Measurements from ENCODE around the gene PLEKHG4.

Gene PLEKHG4

GRCh38 chr16:67260426-67261063, 18.8 kb upstream of the PLEKHG4 start:
- no peak for DNase-seq (ENCODE audit: low read depth)

- no peak for DNase-seq (ENCODE audit: low read depth)
Measured at GRCh38 chr16:67263201-67263600, 16.1 kb upstream of the PLEKHG4 start.

DNA sequence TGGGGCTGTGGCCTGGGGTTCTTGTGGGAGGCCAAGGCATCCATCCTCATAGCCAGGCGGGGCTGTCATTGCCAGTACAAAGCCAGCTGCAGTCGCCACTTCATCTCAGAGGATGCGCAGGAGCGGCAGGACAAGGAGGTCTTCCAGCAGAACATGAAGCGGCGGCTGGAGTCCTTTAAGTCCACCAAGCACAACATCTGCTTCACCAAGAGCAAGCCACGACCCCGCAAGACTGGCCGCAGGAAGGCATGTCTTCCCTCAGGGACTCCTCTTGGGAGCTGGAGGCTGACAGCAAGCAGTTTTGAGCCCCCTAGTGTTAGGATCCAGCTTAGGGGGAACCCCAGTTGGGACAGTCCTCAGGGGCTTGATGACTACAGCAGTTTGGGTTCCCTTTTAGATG, 15.1 kb upstream of the PLEKHG4 start:
- DNase-seq (ENCODE audit: low read depth): no peak

GRCh38 chr16:67264866-67265265, 14.5 kb upstream of the PLEKHG4 start:
- no peak for DNase-seq (ENCODE audit: low read depth)

- no peak for DNase-seq (ENCODE audit: low read depth)
Measured at GRCh38 chr16:67265834-67266233, 13.5 kb upstream of the PLEKHG4 start.

DNA sequence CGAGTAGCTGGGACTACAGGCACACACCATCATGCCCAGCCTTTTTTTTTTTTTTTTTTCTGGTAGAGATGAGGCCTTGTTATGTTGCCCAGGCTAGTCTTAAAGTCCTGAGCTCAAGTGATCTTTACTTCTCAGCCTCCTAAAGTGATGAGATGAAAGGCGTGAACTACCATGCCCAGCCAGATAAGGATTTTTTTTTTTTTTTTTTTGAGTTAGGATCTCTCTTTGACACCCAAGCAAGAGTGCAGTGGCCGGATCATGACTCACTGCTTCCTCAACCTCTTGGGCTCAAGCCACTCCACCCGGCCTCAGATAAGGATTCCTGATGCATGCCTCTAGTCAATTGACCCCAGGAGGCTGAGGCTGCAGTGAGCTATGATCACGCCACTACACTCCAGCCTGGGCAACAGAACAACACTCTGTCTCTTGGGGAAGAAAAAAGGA, 11.2 kb upstream of the PLEKHG4 start:
- no peak for DNase-seq (ENCODE audit: low read depth)

GRCh38 chr16:67269766-67270165, 9.6 kb upstream of the PLEKHG4 start:
- no peak for DNase-seq (ENCODE audit: low read depth)

DNA sequence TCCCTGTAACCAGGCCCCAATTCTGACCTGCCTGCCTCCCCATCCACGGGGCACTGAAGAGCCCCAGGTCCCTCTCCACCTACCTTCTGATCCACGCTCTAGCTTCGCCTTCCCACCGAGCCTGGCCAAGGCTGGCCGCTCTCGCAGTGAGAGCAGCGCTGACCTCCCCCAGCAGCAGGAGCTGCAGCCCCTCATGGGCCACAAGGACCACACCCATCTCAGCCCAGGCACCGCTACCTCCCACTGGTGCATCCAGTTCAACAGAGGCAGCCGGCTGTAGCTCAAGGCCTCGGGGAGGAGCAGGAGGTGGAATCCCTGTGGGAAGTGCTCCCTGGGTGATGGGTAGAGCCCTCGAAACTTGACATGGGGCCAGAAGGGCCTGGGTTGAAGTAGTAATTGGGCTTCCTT, 8.4 kb upstream of the PLEKHG4 start:
- no peak for DNase-seq (ENCODE audit: low read depth)

- DNase-seq (ENCODE audit: low read depth): no peak
Measured at GRCh38 chr16:67271446-67271845, 7.9 kb upstream of the PLEKHG4 start.

DNA sequence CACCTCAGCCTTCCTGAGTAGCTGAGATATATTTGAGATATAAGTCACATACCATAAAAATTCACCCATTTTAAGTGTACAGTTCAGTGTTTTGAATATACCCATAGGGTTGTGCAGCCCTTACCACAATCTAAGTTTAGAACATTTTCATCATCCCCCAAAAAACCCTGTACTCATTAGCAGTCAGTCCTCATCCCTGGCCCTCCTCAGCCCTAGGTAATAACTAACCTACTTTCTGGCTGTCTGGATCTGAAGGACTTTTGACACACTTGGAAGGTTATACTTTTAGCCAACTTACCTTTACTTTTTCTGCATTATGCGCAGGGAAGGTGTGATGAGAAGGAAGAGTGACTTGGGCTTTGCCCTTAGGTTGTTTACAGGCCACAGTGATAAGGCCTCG, 4.0 kb upstream of the PLEKHG4 start:
- no peak for DNase-seq (ENCODE audit: low read depth)

- peak; percentile 97 for DNase-seq (ENCODE audit: low read depth)
Measured at GRCh38 chr16:67277294-67277998, 1.9 kb upstream of the PLEKHG4 start.

- DNase-seq (ENCODE audit: low read depth): no peak
Measured at GRCh38 chr16:67277999-67278772, 1.1 kb upstream of the PLEKHG4 start.

DNA sequence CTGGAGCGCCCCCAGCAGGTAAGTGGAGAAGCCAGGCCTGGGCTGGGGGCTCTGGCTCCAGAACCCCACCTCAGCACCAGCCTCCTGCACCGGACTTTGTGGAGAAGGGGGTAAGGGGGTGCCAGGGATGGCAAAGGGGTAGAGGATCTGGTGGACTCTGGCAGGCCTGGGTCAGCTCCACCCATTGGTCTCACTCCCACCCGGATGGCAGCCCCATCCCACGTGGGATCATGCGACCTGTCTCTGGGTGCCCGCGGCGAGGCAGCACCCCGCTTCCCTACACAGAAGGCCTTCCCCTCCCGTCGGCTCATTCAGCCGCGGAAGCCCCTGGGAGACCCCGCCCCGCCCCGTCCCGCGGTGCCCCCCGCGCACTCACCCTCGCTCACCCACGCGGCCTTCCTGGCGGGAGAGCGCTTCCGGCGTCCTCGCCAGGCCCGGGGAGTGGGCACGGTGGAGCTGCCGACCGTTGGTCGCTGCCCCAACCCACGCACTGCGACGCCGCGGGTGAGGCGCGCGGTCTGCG, 498 bp upstream of the PLEKHG4 start:
- DNase-seq (ENCODE audit: low read depth): no peak

DNA sequence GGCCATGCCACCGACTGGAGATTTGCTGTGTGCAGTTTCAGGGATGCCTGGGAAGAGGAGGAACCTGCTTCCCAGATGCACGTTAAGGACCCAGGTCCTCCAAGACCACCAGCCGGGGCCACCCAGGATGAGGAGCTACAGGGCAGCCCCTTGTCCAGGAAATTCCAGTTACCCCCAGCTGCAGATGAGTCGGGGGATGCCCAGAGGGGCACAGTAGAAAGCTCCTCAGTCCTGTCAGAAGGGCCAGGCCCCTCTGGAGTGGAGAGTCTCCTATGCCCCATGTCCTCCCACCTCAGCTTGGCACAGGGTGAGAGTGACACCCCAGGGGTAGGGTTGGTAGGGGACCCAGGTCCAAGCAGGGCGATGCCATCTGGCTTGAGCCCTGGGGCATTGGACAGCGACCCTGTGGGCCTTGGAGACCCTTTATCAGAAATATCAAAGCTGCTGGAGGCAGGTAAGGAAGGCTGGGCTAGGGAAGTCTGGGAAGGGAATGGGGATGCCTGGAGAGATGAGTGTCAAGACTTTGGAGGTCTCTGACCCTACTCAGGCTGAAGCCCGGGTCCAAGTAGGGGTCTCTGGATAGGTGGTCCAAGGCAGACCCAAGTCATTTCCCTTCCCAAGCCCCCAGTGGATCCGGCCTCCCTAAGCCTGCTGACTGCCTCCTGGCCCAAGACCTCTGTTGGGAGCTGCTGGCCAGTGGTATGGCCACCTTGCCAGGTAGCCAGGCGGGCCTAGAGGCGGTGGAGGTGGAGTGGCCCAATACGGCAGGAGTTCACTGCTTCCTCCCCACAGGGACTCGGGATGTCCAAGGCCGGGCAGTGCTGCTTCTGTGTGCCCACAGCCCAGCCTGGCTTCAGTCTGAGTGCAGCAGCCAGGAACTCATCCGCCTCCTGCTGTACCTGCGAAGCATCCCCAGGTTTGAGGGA, 1.0 kb downstream of the PLEKHG4 start:
- no peak for DNase-seq (ENCODE audit: low read depth)

DNA sequence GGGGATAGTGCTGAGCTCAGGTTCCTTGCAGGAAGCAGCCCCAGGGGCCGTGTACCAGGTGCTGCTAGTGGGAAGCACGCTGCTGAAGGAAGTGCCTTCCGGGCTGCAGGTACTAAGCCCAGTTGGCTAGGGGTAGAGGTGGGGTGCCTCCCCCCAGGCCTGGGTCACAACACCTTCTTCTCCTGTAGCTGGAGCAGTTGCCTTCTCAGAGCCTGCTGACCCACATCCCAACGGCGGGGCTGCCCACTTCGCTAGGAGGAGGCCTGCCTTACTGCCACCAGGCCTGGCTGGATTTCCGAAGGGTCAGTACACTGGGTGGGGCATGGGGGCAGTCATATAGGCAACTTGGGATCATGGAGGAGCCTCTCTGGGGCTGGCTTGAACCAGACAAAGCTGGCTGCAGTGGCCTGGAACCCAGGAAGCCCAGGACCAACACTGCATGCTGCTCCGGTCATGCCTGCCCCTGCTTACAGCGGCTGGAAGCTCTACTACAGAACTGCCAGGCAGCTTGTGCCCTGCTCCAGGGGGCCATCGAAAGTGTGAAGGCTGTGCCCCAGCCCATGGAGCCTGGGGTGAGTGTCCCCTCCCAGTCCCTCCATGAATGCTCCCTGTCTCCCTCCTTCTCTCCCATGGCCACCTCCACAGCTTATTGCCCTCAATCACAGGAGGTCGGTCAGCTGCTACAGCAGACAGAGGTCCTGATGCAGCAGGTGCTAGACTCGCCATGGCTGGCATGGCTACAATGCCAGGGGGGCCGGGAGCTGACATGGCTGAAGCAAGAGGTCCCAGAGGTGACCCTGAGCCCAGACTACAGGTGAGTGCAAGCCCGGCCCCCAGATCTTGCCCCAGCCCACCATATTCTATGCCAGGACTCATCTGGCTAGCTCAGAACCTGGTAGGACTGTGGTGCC, 2.5 kb downstream of the PLEKHG4 start:
- DNase-seq (ENCODE audit: low read depth): no peak

DNA sequence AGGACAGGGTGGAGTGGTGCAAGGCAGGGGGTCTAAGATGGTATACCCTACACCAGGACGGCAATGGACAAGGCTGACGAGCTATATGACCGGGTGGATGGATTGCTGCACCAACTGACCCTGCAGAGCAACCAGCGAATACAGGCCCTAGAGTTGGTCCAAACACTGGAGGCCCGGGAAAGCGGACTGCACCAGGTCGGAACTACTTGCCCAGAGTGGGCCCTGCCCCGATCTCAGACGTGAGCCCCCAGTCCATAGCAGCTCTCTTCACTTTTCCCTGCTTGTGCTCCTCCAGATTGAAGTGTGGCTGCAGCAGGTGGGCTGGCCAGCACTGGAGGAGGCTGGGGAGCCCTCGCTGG, 3.1 kb downstream of the PLEKHG4 start:
- DNase-seq (ENCODE audit: low read depth): no peak

- no peak for DNase-seq (ENCODE audit: low read depth)
Measured at GRCh38 chr16:67283039-67283825, 3.9 kb downstream of the PLEKHG4 start.

GRCh38 chr16:67283826-67284555, 4.7 kb downstream of the PLEKHG4 start:
- DNase-seq (ENCODE audit: low read depth): no peak

Measured in non-pigmented ciliary epithelial cell (primary cell).